ENCODE results near the gene HOXC6.

Gene HOXC6

DNA sequence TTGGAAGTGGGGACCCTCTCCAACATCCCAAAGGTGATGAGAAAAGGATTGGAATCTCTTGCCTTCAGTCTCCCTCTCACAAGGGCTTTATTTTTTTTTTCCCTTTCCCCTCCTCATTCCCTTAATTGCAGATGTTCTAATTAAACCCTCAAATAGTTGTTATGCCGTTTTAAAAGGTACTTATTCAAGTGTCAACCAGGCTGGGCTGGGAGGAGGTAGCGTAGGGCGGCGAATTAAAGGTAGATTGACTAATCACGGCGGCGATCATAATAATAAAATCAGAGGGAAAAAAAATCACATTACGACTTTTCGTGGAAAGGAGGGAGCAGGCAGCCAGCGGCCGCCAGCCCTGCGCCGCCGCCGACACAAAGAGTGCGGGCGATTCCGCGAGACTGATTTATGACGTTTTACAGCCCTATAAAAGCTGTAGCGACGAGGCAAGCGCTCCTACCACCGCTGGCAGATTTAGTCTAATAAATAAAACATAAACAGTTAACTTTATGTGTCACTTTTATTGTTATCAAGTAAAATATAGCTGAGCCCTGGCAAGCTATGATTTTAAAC lies 23.7 kb downstream of the HOXC6 start (continued):
- TF ChIP-seq, protein P1, sequence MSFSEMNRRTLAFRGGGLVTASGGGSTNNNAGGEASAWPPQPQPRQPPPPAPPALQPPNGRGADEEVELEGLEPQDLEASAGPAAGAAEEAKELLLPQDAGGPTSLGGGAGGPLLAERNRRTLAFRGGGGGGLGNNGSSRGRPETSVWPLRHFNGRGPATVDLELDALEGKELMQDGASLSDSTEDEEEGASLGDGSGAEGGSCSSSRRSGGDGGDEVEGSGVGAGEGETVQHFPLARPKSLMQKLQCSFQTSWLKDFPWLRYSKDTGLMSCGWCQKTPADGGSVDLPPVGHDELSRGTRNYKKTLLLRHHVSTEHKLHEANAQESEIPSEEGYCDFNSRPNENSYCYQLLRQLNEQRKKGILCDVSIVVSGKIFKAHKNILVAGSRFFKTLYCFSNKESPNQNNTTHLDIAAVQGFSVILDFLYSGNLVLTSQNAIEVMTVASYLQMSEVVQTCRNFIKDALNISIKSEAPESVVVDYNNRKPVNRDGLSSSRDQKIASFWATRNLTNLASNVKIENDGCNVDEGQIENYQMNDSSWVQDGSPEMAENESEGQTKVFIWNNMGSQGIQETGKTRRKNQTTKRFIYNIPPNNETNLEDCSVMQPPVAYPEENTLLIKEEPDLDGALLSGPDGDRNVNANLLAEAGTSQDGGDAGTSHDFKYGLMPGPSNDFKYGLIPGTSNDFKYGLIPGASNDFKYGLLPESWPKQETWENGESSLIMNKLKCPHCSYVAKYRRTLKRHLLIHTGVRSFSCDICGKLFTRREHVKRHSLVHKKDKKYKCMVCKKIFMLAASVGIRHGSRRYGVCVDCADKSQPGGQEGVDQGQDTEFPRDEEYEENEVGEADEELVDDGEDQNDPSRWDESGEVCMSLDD (tag by site-specific recombination; IDR thresholded peaks at IDR 0.05): no peak
- TF ChIP-seq, protein P2, sequence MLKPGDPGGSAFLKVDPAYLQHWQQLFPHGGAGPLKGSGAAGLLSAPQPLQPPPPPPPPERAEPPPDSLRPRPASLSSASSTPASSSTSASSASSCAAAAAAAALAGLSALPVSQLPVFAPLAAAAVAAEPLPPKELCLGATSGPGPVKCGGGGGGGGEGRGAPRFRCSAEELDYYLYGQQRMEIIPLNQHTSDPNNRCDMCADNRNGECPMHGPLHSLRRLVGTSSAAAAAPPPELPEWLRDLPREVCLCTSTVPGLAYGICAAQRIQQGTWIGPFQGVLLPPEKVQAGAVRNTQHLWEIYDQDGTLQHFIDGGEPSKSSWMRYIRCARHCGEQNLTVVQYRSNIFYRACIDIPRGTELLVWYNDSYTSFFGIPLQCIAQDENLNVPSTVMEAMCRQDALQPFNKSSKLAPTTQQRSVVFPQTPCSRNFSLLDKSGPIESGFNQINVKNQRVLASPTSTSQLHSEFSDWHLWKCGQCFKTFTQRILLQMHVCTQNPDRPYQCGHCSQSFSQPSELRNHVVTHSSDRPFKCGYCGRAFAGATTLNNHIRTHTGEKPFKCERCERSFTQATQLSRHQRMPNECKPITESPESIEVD (tag by site-specific recombination; IDR thresholded peaks at IDR 0.05): peak; percentile 100
- TF ChIP-seq ZSCAN23 (tag by site-specific recombination; IDR thresholded peaks at IDR 0.05) (0 out of 2 replicates have a peak, but pooled peaks have one; percentile 34), ZBTB1 (tag by site-specific recombination; IDR thresholded peaks at IDR 0.05) (peak; percentile 97), ZBTB48 (tag by site-specific recombination; IDR thresholded peaks at IDR 0.05) (no peak; the same call in 1 of the 2 replicates), FEZF1 (tag by site-specific recombination; IDR thresholded peaks at IDR 0.05) (peak; percentile 99), ZNF266 (tag by site-specific recombination; IDR thresholded peaks at IDR 0.05; ENCODE audit: low read depth) (no peak), ZNF274 (IDR thresholded peaks at IDR 0.05; ENCODE audit: low read length) (no peak), ZNF274 (tag by site-specific recombination; IDR thresholded peaks at IDR 0.05; ENCODE audit: borderline replicate concordance) (no peak), REPIN1 (tag by site-specific recombination; IDR thresholded peaks at IDR 0.05; ENCODE audit: low read depth) (peak; percentile 87; the same call in 1 of the 2 replicates), TSHZ1 (tag by site-specific recombination; IDR thresholded peaks at IDR 0.05; ENCODE audit: borderline replicate concordance) (peak; percentile 94), ZNF16 (tag by site-specific recombination; IDR thresholded peaks at IDR 0.05; ENCODE audit: low read depth) (no peak), ZNF830 (tag by site-specific recombination; IDR thresholded peaks at IDR 0.05; ENCODE audit: low read depth) (no peak), ZNF544 (tag by site-specific recombination; IDR thresholded peaks at IDR 0.05) (no peak), YY2 (tag by site-specific recombination; IDR thresholded peaks at IDR 0.05) (no peak)
- TF ChIP-seq, protein P3, sequence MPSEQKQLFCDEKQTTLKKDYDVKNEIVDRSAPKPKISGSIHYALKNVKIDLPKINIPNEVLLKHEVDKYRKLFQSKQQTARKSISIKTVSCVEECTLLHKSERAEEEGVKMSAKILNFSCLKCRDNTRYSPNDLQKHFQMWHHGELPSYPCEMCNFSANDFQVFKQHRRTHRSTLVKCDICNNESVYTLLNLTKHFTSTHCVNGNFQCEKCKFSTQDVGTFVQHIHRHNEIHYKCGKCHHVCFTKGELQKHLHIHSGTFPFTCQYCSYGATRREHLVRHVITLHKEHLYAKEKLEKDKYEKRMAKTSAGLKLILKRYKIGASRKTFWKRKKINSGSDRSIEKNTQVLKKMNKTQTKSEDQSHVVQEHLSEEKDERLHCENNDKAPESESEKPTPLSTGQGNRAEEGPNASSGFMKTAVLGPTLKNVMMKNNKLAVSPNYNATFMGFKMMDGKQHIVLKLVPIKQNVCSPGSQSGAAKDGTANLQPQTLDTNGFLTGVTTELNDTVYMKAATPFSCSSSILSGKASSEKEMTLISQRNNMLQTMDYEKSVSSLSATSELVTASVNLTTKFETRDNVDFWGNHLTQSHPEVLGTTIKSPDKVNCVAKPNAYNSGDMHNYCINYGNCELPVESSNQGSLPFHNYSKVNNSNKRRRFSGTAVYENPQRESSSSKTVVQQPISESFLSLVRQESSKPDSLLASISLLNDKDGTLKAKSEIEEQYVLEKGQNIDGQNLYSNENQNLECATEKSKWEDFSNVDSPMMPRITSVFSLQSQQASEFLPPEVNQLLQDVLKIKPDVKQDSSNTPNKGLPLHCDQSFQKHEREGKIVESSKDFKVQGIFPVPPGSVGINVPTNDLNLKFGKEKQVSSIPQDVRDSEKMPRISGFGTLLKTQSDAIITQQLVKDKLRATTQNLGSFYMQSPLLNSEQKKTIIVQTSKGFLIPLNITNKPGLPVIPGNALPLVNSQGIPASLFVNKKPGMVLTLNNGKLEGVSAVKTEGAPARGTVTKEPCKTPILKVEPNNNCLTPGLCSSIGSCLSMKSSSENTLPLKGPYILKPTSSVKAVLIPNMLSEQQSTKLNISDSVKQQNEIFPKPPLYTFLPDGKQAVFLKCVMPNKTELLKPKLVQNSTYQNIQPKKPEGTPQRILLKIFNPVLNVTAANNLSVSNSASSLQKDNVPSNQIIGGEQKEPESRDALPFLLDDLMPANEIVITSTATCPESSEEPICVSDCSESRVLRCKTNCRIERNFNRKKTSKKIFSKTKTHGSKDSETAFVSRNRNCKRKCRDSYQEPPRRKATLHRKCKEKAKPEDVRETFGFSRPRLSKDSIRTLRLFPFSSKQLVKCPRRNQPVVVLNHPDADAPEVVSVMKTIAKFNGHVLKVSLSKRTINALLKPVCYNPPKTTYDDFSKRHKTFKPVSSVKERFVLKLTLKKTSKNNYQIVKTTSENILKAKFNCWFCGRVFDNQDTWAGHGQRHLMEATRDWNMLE (tag by site-specific recombination; conservative IDR thresholded peaks at IDR 0.05; ENCODE audit: low read depth): peak; percentile 43; the same call in 1 of the 2 replicates
- TF ChIP-seq, protein P4, sequence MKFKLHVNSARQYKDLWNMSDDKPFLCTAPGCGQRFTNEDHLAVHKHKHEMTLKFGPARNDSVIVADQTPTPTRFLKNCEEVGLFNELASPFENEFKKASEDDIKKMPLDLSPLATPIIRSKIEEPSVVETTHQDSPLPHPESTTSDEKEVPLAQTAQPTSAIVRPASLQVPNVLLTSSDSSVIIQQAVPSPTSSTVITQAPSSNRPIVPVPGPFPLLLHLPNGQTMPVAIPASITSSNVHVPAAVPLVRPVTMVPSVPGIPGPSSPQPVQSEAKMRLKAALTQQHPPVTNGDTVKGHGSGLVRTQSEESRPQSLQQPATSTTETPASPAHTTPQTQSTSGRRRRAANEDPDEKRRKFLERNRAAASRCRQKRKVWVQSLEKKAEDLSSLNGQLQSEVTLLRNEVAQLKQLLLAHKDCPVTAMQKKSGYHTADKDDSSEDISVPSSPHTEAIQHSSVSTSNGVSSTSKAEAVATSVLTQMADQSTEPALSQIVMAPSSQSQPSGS (tag by site-specific recombination; IDR thresholded peaks at IDR 0.05; ENCODE audit: low read depth): peak; percentile 61; the same call in 1 of the 2 replicates
- TF ChIP-seq, protein P5, sequence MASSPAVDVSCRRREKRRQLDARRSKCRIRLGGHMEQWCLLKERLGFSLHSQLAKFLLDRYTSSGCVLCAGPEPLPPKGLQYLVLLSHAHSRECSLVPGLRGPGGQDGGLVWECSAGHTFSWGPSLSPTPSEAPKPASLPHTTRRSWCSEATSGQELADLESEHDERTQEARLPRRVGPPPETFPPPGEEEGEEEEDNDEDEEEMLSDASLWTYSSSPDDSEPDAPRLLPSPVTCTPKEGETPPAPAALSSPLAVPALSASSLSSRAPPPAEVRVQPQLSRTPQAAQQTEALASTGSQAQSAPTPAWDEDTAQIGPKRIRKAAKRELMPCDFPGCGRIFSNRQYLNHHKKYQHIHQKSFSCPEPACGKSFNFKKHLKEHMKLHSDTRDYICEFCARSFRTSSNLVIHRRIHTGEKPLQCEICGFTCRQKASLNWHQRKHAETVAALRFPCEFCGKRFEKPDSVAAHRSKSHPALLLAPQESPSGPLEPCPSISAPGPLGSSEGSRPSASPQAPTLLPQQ (tag by site-specific recombination; IDR thresholded peaks at IDR 0.05): peak; percentile 75
- TF ChIP-seq, protein P6, sequence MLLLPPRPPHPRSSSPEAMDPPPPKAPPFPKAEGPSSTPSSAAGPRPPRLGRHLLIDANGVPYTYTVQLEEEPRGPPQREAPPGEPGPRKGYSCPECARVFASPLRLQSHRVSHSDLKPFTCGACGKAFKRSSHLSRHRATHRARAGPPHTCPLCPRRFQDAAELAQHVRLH (tag by site-specific recombination; IDR thresholded peaks at IDR 0.05): peak; percentile 98
- TF ChIP-seq, protein P7, sequence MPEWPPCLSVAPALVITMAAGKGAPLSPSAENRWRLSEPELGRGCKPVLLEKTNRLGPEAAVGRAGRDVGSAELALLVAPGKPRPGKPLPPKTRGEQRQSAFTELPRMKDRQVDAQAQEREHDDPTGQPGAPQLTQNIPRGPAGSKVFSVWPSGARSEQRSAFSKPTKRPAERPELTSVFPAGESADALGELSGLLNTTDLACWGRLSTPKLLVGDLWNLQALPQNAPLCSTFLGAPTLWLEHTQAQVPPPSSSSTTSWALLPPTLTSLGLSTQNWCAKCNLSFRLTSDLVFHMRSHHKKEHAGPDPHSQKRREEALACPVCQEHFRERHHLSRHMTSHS (tag by site-specific recombination; IDR thresholded peaks at IDR 0.05): peak; percentile 98
